KG1 (cell line): ENCODE results near the gene WDR1.

Experiments
- DNase-seq: peaks from one replicate; lab custom pipeline; 2025; lab: John Stamatoyannopoulos, UW

WDR1 gene

DNA sequence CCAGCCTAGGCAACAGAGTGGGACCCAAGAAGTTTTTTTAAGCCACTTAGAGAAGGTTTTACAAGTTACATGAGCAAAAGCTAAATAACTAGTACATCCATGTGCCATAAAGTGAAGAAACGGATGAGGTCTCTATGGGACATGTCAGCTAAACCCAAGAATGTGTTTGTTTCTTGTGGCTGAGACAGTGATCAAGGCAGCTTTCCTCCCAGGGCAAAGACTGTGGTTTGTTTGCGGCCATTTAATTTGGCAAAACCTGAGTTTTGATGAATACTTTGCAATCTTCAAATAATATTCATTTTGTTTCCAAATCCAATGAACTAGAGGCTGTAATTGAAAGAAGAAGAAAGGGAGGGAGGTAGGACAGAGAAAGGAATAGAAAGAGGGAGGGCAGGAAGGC, 50.4 kb downstream of the WDR1 start:
- DNase-seq = no peak

DNA sequence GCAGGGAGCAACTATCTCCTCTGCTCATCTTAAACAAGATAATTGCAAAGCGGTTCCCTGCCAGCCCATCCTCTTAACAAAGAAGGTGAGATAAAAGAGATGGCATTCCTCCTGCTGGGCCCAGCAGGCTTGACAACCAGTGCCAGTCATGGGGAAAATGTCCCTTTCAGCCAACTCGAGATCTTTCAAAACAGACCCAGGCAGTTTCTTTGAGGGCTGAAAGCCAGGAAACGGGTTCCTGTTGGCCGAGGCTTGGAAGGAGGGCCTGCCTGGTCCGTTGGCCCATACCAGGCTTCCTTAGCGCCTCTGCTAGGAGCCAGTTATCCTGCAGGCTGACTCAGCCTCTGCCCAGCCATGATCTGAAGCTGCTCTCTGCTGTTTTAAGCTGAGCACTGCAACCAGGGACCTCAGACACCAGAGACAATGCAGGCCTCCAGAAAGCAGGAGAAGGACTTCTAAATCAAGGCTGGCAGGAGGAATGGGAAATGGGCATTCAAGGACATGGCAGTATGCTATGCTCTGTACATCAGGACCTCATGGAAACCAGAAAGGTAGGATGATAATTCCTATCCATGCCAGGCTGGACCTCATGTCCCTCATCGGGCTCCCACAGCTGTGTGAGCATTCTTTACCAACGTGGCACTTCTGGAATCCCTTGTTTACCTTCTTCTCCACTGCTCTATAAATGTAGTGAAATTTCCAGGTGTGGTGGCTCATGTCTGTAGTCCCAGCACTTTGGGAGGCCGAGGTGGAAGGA, 52.9 kb downstream of the WDR1 start:
- DNase-seq = no peak

DNA sequence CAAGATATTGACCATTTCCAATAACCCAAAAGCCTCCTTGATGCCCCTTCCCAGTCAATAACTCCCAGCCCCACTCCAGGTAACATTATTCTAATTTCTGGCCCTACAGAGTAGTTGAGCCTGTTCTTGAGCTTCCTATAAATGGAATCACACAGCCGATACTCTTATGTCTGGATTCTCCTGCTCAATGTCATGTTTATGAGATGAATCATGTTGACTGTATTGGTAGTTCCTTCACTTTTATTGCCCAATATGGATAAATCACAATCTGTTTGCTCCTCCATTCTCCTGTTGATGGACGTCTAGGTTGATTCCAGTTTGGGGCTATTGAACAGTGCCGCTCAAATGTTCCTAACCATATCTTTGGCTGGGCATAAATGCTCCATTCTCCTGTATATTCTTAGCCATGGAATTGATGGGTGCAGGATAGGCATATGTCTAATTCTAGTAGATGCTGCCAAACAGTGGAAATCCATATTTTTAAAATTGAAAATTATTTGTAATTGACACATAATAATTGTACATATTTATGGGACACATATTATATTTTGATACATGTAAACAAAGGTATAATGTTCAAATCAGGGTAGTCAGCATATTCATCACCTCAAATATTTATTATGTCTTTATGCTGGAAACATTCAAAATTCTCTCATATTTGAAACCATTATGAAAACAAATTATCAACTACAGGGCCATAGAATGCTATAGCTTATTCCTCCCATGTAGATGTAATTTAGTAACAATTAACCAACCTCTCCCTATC, 54.8 kb downstream of the WDR1 start:
- DNase-seq = no peak

DNA sequence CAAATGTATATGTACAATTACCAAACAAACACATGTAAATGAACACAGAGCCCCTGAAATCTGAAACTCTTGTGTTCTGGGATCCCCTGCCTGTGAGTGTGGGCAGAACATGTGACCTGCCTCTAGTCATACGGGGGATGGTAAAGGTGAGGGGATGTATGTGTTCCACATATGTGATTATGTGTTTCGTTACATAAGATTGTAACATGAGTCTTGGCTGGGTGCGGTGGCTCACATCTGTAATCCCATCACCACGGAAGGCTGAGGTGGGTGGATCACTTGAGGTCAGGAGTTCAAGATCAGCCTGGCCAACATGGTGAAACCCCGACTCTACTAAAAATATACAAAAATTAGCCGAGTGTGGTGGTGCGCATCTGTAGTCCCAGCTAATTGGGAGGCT, 58.2 kb downstream of the WDR1 start:
- no peak for DNase-seq

DNA sequence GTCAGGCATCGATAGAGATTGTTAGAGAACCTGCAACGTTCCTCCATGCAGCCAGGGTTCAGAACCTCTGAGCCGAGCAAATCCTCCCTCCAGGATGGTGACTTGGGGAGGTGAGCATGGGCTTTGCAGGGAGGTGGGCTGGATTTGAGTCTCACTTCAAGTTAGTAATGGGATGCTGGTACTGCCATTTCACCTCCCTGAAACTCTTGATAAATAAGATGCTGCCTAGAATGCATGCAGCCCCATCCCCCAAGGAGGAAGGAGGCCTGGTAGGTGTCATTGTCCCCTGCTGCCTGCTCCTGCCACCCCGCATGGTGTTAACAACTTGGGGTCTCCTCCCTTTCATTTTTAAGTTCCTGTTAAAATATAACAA, 59.6 kb downstream of the WDR1 start:
- no peak for DNase-seq

DNA sequence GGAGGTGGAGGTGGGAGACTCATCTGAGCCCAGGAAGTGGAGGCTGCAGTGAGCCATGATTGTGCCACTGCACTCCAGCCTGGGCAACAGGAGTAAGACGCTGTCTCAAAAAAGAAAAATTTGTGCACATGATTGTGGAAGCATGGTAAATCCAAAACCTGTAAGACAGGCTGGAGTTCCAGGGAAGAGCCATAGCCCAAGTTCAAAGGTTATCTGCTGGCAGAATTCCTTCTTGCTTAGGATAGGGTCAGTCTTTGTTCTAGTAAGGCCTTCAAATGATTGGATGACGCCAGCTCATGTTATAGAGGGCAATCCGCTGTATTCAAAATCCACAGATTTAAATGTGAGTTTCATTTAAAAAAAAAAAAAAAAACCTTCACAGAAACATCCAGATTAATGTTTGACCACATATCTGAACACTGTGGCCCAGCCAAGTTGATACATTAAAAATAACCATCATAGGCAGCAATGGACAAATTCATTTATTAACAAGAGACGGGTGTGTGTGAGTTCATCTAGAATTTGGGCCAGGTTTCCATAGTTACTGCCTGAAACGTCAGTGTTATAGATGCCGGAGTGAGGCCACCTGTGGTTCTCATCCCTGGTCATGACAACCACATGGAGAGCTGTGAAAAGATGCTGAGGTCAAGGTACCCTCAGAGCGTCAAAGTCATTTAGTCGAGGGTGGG, 60.1 kb downstream of the WDR1 start:
- no peak for DNase-seq

DNA sequence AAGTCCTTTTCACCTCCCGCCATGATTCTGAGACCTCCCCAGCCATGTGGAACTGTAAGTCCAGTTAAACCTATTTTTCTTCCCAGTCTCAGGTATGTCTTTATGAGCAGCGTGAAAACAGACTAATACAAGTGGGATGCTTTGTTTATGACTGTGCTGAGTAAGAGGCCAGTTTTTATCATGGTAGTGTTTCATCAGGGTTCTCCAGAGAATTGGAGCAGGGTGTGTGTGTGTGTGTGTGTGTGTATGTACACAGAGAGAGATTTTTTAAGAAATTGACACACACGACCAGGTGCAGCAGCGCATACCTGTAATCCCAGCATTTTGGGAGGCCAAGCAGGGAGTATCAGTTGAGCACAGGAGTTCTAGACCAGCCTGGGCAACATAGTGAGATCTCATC, 60.7 kb downstream of the WDR1 start:
- no peak for DNase-seq

DNA sequence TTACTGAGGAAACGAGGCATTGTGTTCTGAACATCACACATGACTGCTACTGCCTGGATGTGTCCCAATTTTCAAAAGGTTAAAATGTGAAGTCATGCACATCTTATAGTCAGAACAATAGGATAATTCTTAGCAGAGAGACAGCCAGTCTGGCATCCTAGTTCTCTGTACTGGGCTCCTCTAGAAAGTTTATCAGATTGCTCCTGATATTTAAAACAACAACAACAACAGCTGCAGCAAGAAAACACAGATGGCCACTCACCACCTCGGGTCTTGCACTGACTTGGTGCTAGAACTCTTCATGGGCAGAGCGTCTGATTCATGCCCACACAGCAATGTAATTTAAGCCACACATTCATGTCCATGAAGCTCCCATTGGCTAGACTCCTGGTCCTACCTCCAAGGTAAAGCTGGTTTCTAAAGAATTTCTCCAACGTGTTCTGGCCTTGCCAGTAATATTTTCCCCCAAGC, 62.0 kb downstream of the WDR1 start:
- no peak for DNase-seq

DNA sequence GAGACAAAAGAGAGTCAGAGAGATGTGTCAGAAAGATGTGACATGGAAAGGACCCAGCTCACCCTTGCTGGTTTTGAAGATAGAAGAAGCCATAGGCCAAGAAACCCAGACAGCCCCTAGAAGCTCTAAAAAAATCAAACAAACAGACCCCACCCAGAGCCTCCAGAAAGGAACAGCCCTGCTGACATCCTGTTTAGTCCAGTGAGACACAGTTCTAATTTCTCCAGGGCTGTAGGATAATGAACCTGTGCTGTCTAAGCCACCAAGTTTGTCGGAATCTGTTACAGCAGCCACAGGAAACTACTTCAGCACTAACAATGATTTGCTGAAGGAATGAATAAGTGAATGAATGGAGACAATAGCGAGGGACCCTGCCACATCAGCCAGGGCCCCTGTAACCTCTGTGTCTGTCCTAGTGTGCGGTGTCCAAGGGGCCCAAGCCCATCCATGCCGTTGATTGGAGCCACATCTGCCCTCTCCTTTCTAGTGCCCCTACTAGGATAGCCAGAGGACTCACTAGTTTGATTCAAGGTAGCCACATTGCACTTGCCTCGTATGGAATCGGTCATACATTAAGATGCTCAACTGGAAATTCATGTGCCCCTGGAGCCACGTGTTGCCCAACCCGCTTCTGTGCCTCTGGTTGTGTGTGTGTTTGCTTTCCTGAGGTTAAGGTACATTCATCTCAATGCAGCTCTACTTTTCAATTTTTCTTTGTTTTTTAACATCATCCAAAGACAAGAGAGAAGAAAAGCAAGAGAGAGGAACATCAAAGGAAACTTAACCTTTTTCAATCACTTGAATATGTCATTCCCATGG, 62.8 kb downstream of the WDR1 start:
- no peak for DNase-seq

DNA sequence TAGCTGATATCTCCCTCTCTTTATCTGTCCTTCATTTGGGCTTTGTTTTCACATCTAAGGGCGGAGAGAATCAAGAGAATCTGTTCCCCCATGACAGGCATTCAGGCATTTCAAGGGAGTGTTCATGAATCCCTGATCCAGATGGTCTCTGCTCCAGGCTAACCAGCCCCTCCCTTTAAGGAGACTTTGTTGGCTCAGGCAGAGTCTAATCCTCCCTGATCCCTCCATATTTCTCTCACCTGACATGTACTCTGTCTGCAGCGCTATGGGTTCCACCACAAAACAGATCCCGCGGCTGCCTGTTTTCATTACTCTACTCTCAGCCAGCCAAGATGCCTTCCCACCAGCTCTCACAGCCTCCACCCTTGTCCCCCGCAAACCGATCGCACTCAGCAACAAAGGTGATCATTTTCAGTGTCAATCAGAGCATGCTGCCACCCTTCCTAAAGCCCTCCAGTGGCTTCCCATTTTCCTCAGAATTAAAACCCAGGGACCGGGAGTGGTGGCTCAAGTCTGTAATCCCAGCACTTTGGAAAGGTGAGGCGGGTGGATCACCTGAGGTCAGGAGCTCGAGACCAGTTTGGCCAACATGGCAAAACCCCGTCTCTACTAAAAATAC, 65.0 kb downstream of the WDR1 start:
- DNase-seq = no peak

DNA sequence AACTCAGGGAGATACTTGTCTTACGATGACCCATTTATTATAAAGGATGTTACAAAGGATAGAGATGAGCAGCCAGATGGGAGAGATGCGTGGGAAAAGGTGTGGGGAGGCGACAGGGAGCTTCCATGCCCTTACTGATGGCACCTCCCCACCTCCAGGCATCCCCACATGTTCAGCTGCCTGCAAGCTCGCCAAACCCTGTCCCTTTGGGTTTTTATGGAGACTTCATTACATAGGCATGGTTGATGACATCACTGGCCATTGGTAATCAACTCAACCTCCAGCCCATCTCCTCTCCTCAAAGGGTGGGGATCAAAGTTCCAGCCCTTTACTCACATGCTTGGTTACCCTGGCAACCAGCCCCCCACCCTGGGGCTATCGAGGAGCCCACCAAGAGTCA, 65.9 kb downstream of the WDR1 start:
- DNase-seq = no peak

DNA sequence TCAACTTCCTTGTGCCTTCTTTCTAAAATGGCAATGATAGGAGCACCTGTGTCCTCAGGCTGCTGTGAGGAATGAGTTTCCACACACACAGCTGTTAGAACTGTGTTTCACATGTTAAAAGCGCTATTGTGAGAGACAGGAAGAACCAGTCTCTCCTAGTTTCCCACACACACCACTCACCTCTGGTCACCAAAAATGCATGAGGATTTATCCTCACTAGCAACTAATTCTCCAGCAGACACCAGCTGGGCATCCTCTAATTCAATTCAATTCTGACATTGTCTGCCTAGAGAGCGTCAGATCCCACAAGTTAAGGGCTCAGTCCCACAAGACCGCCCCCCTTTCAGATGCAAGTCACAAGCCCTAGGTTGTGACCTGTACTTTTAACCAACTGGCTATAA, 66.3 kb downstream of the WDR1 start:
- DNase-seq = no peak

DNA sequence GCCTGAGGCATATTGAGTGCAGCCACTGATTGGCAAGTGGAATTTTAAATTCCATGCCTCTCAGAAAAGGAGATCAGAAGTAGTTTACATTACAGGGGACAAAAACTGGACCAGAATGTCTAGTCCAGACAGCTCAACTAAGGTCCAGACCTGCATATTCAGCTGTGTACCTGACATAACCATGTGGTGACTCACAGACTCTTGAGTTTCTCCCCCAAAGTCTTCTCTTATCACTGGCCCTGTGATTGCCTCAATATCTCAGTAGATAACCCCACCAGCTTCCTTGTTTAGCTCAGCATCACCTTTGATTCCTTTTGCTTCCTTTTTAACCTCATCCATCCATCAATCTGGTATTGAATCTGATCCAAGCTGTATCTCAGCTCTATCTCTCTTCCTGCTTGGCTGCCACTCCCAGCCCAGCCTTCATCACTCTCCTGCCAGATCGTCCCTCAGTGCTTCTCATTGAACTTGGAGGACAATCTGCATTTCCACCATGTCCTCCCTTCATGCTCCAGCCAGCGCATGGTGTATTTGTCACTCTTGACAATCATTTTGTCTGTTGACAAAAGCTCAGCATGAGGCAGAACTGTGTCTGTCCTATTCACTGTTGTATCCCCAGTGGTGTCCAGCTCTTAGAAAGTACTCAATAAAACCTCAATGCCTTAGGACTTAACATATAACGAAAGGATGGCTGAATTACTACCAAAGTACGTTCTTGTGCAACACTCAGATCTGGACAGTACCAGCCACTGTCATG, 67.5 kb downstream of the WDR1 start:
- DNase-seq = no peak

DNA sequence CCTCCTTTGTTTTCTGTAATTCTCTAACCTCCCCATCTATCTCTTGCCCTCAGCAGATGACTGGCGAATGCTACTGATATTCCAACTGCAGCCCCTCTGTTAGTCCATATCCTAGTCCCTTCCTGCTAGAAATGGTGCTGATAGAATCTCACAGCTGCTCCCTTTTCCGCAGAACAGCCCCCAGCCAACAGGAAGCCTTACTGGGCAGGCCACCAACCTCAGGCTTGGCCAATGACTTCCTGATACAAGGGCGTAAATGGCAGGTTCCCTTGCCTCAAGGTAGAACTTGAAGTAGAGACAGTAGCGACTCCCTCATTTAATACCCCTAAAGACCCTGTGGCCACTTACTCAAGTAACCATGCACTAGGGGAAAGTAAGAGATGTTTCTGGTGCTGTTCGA, 68.6 kb downstream of the WDR1 start:
- DNase-seq = no peak

DNA sequence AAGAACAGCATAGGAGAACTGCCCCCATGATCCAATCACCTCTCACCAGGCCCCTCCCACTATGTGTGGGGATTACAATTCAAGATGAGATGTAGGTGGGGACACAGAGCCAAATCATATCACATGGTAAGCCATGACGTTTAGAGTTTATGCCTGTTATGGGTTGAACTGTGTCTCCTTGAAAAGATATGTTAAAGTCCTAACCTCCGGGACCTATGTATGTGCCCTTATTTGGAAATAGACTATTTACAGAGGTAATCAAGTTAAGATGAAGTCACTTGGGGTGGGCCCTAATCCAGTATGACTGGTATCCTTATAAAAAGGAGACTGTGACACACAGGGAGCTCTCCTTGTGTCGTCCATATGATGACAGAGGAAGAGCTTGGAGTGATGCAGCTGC, 70.1 kb downstream of the WDR1 start:
- DNase-seq = no peak

DNA sequence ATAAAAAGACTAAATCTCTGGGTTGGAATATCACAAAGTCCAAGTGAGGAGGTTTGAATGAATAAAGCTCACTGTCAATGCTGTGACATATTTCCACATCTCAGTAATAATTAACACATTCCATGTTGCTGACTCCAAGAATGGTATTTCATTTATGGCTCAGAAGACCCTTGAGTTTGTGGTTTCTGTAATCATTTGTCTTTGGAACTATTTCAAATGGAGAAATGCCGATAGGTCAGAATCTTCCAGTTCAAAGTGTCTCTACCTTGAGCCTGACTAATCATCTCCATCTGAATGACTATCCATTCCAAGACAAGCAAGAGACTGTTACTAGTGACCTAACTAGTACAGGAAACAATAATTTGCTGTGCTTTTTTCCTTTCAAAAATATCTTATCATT, 71.1 kb downstream of the WDR1 start:
- DNase-seq = no peak

DNA sequence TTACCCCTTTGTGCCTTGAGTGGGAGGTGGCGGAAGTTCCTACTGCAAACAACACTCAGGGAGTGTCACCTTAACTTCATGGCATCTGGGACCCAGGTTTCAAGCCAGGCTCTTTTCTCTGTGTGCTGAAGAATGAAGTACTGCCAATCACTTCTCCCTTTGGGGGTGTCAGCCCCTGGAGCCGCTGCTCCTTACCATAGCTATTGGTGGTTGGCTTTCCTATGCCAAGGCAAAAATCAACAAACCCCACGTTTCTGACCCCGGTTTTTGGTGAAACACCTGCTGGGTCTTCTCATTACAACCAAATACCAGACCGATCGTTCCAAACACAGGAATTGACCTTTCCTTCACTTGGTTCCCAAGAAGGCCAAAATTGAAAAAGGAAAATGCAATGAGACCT, 75.6 kb downstream of the WDR1 start:
- DNase-seq = no peak

DNA sequence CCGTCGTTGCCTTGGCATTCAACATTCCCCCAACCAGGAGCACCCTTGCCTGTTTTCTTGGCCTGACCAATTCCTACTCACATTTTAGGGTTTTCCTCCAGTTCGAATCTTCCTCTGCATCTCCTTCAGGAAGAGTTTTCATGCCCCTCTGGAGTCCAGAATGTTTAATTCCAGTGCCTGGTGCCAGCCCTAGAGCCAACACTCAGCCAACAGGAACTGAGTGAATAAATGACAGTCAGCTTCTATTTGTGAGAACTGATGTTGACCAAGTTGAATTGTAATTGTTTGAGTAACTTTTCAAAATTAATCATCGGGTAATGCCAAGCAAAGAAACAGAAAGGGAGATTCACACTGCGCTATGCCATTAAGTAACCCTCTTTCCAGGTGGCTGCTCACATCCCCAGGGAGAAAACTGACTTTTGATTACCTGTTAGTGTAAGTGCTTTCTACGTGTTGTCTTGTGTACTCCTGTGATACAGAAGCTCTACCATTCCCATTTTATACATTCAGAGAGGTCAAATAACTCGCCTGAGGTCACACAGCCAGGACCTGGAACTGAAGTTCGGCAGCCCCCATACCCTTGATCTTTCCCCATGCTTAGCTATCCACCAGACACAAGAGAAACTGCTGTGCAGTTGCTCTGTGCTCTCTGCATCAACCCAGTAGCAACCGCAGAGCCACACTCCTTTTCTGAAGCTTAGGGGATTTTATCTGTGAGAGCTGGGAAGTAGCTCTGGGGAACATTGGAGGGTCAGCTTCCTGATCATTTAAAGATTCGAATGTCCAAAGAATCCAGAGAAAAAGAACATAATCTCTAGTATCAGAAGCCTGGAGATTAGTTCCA, 76.3 kb downstream of the WDR1 start:
- no peak for DNase-seq

DNA sequence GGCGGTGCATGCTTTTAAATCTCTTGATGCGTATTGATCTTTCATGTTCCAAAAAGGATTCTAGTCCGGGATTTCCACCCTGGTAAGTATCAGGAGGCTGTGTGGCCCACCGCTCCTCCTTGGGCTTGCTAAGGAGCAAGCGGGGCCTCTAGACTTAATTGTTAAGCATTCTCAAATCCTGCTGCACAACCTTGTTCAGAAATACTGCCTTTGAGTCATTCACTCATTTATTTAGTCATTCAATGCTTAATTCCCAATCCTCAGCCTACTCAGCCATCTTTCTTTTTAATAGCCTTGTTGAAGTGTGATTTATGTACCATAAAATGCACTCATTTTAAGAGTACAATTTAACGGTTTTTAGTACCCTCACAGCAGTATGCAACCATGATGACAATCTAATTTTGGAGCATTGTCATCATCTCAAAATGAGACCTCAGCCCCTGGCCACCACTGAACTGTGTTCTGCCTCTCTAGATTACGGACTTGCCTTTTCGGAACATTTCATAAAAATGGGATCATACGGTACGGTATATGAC, 79.7 kb downstream of the WDR1 start:
- no peak for DNase-seq

DNA sequence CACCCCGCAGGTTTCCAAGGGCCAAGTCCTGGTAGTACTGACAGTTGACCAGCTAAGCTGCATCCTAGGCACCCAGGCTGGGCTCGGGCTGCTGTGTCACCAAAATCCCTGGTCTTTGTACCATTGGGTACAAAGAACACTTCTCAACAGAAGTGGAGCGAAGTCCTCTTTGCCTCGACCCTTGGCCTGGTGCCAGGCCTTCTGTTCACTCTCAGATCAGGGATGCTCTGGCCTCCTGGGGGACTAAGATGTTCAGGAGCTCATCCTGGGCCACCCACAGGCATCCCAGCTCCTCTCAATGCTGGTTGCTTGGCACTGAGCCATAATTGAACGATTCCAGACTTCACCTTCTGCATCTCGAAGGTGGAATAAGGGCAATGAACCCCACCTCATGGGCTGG, 81.5 kb downstream of the WDR1 start:
- no peak for DNase-seq
